Endodermal cell (in vitro differentiated cells): Measurements from ENCODE around the gene GJB2. TPM values are rescaled to one million over a fixed set of nuclear protein-coding genes. Genes with fewer than 3 reads are reported as not detected.
A peak's percentile ranks its signal among the peaks of the same experiment; 100 is the strongest.

Source experiments
- DNase-seq: peaks from one replicate; pipeline ENCODE4 v3.0.0-alpha.2; 2017
- H3K27ac ChIP-seq: 2 replicates; pipeline ENCODE4 v1.5.1; 2013; ENCODE audit warnings: mild to moderate bottlenecking, low read depth, low read length, moderate library complexity
- H3K27me3 ChIP-seq: 2 replicates; pipeline ENCODE4 v1.6.1; 2013; ENCODE audit warnings: mild to moderate bottlenecking, low read length, moderate library complexity; ENCODE audit not compliant: insufficient read depth, control insufficient read depth, poor library complexity, severe bottlenecking
- H3K36me3 ChIP-seq: 2 replicates; pipeline ENCODE4 v1.7.0; 2013; ENCODE audit warnings: mild to moderate bottlenecking, low read length, moderate library complexity; ENCODE audit not compliant: control insufficient read depth, insufficient read depth
- H3K4me1 ChIP-seq: one replicate; pipeline ENCODE4 v1.7.0; 2013; ENCODE audit warnings: low read length; ENCODE audit not compliant: control insufficient read depth, insufficient read depth
- H3K4me3 ChIP-seq: 2 replicates; pipeline ENCODE4 v1.5.1; 2013; ENCODE audit warnings: mild to moderate bottlenecking, low read length, moderate library complexity
- H3K9ac ChIP-seq: 2 replicates; pipeline ENCODE4 v1.6.1; 2013; ENCODE audit warnings: mild to moderate bottlenecking, low read length, moderate library complexity; ENCODE audit not compliant: poor library complexity, severe bottlenecking; ENCODE audit errors: extremely low read depth
- H3K9me3 ChIP-seq: 2 replicates; pipeline ENCODE4 v1.6.1; 2013; ENCODE audit warnings: mild to moderate bottlenecking, low read length, moderate library complexity; ENCODE audit not compliant: control insufficient read depth
- H3K27ac Mint-ChIP-seq: 2 replicates; pipeline ENCODE4 v1.8.0; 2020; ENCODE audit warnings: mixed read lengths
- H3K27me3 Mint-ChIP-seq: 2 replicates; pipeline ENCODE4 v1.8.0; 2021; ENCODE audit warnings: mild to moderate bottlenecking, mixed read lengths; ENCODE audit not compliant: insufficient read depth
- H3K36me3 Mint-ChIP-seq: 2 replicates; pipeline ENCODE4 v1.8.0; 2020; ENCODE audit warnings: low read depth, mixed read lengths
- H3K4me1 Mint-ChIP-seq: 2 replicates; pipeline ENCODE4 v1.8.0; 2020; ENCODE audit warnings: mixed read lengths
- H3K4me3 Mint-ChIP-seq: 2 replicates; pipeline ENCODE4 v1.8.0; 2020; ENCODE audit warnings: mild to moderate bottlenecking, moderate library complexity, mixed read lengths
- H3K9me3 Mint-ChIP-seq: 2 replicates; pipeline ENCODE4 v1.8.0; 2020; ENCODE audit warnings: mild to moderate bottlenecking, mixed read lengths
- WGBS, 2 experiments: methylation state at CpG; one replicate each; pipeline versions ENCODE4 v1.1.5 to v1.1.7; 2013; ENCODE audit warnings: missing lambda C conversion rate in 2 of 2, mixed read lengths in 1 of 2; ENCODE audit not compliant: insufficient coverage in 1 of 2, insufficient read length in 1 of 2; 5-methylcytosine and 5-hydroxymethylcytosine counted together
- total RNA-seq, 2 donors: library from RNA; stranded (reverse); fragmentation: NEBNext Ultra II Directional in 1 of 2; extraction: Animal tissue kit (Norgen Biotek cat#: 25700) in 1 of 2; gene quantifications; 2 replicates in 1 of 2; 3 replicates in 1 of 2; pipeline ENCODE4 v1.2.1, GENCODE V29; 2021
- TF ChIP-seq, protein P1 (sequence below): fragments of 200-600 bp; sonication (generic); conservative IDR thresholded peaks from 2 replicates; pipeline ENCODE4 v1.5.0; 2021; ENCODE audit warnings: antibody characterized with exemption, mild to moderate bottlenecking

The GJB2 gene
- total RNA-seq, 2 donors from 2014 or later, result 0.26 to 0.82 TPM

DNA sequence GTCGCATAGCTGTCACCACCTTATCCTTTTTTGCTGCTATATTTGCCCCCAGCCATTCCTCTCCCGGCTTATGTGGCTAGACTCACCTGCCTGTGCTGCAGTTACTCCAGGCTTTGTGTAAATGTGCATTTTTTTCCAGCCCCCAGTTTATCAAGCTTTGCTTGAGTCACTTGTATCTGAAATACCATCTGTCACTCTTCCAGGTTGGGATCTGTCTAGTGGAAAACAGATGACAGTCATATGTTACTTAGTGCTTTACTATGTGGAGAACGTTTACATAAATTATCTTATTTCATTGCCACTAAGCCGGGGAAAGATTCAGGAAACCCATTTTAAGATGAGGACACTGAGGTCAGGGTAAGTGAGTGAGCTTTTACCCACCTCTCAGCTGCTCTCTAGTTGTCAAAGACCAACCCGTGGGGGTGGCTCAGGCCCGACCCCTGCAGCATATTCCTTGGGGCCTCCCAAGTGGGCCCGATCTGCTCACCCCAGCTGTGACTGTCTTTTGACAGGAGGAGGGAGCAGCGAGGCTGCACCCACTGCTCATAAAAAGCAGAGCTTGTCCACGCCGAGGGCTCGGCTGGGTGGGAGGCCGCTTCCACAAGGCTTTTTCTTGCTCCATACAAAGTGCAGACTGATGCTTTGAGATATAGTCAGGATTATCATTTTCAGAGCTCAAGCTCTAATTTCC lies 7.2 kb downstream of the GJB2 start:
- H3K4me3 ChIP-seq, result no peak overlapping the region
- H3K4me3 Mint-ChIP-seq, result no peak overlapping the region
- no peak overlapping the region for H3K27ac Mint-ChIP-seq
- TF ChIP-seq, protein P1, sequence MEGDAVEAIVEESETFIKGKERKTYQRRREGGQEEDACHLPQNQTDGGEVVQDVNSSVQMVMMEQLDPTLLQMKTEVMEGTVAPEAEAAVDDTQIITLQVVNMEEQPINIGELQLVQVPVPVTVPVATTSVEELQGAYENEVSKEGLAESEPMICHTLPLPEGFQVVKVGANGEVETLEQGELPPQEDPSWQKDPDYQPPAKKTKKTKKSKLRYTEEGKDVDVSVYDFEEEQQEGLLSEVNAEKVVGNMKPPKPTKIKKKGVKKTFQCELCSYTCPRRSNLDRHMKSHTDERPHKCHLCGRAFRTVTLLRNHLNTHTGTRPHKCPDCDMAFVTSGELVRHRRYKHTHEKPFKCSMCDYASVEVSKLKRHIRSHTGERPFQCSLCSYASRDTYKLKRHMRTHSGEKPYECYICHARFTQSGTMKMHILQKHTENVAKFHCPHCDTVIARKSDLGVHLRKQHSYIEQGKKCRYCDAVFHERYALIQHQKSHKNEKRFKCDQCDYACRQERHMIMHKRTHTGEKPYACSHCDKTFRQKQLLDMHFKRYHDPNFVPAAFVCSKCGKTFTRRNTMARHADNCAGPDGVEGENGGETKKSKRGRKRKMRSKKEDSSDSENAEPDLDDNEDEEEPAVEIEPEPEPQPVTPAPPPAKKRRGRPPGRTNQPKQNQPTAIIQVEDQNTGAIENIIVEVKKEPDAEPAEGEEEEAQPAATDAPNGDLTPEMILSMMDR, result no peak
- WGBS, 2 experiments, result 80 to 92% methylated on average over 7 to 12 of the region's 12 CpGs
- H3K36me3 ChIP-seq, result no peaks in the 10 kb centered on the region
- no peak for DNase-seq
- H3K9me3 ChIP-seq, result no peaks in the 10 kb centered on the region
- no peaks in the 10 kb centered on the region for H3K9me3 Mint-ChIP-seq
- peaks cover 31% of the 10 kb centered on the region for H3K27me3 ChIP-seq
- H3K4me1 ChIP-seq, result no peaks in the 10 kb centered on the region
- no peaks in the 10 kb centered on the region for H3K36me3 Mint-ChIP-seq
- peaks cover 9% of the 10 kb centered on the region for H3K4me1 Mint-ChIP-seq
- H3K27me3 Mint-ChIP-seq, result peaks cover 41% of the 10 kb centered on the region
- no peak overlapping the region for H3K9ac ChIP-seq
- no peak overlapping the region for H3K27ac ChIP-seq

DNA sequence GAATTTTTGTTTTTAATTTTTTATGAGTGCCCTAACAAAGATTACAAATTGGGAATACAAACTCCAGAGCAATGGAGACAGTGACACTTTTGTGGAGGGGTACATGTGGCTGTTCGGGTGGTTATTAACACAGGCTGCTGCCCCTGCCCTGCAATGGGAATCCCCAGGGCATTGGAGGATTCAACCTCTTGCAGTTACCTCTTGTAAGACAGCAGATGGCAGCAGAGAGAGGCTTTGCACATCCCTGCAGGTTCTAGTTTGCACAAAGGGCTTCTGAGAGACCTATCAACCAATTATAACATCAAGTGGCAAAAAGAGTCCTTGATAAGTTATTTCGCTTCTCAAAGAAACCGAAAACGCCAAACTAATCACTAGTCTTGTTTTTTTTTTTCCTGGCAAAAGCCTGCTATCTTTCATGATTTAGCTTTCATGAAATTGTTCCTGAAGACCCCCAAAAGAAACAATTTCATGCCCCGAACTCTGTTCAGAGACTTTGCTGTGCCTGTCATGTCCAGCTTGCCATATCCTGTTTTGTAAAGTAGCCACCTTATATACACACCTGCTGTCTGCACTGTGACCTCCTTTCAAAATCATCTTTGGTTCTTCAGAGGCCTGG lies 10.4 kb downstream of the GJB2 start:
- no peaks in the 10 kb centered on the region for H3K9me3 ChIP-seq
- no peak overlapping the region for H3K9ac ChIP-seq
- H3K9me3 Mint-ChIP-seq, result no peaks in the 10 kb centered on the region
- H3K36me3 Mint-ChIP-seq, result no peaks in the 10 kb centered on the region
- no peak overlapping the region for H3K4me3 Mint-ChIP-seq
- H3K27ac Mint-ChIP-seq, result no peak overlapping the region
- peaks cover 9% of the 10 kb centered on the region for H3K4me1 Mint-ChIP-seq
- WGBS, 2 experiments, result 29 to 31% methylated on average over 1 to 5 of the region's 5 CpGs
- peaks cover 21% of the 10 kb centered on the region for H3K27me3 Mint-ChIP-seq
- DNase-seq, result peak; percentile 82
- H3K4me3 ChIP-seq, result no peak overlapping the region
- TF ChIP-seq, protein P1, result peak; percentile 88
- H3K27ac ChIP-seq, result no peak overlapping the region
- peaks cover 6% of the 10 kb centered on the region for H3K27me3 ChIP-seq
- no peaks in the 10 kb centered on the region for H3K36me3 ChIP-seq
- H3K4me1 ChIP-seq, result no peaks in the 10 kb centered on the region

DNA sequence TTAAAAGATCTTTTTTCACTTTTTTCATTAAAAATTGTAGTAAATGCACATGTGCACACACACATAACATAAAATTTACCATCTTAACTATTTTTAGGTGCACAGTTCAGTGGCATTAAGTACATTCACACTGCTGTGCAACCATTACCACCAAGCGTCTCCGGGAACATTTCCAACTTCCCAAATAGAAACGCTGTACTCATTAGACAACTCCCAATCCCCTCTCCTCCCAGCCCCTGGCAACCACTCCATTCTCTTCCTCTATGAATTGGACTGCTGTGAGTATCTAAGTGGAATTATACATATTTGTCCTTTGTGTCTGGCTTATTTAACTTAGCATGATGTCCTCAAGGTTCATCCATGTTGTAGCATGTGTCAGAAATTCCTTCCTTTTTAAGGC lies 11.6 kb downstream of the GJB2 start:
- H3K36me3 Mint-ChIP-seq, result no peaks in the 10 kb centered on the region
- H3K9ac ChIP-seq, result no peak overlapping the region
- no peaks in the 10 kb centered on the region for H3K9me3 Mint-ChIP-seq
- no peaks in the 10 kb centered on the region for H3K4me1 ChIP-seq
- H3K27ac Mint-ChIP-seq, result no peak overlapping the region
- 94 to 100% methylated on average over 2 to 3 of the region's 3 CpGs for WGBS, 2 experiments
- no peaks in the 10 kb centered on the region for H3K9me3 ChIP-seq
- H3K36me3 ChIP-seq, result no peaks in the 10 kb centered on the region
- peaks cover 9% of the 10 kb centered on the region for H3K4me1 Mint-ChIP-seq
- H3K4me3 Mint-ChIP-seq, result no peak overlapping the region
- H3K27me3 Mint-ChIP-seq, result peaks cover 22% of the 10 kb centered on the region
- DNase-seq, result peak; percentile 26
- H3K27me3 ChIP-seq, result peaks cover 6% of the 10 kb centered on the region
- TF ChIP-seq, protein P1, result no peak
- H3K27ac ChIP-seq, result no peak overlapping the region
- no peak overlapping the region for H3K4me3 ChIP-seq
